GM18858 (cell line): ENCODE measurements around the gene PDE6D.
A peak's percentile ranks its signal among the peaks of the same experiment; 100 is the strongest.
"Not testable (repeated sequence)": the region's sequence is repeated elsewhere in the genome, so short reads cannot be mapped to it uniquely, and the experiment has no call there.

ENCODE experiments used
- ATAC-seq: cut with Tn5 transposase; IDR thresholded peaks from one replicate; pipeline ENCODE4 v1.9.1; 2021; ENCODE audit not compliant: unreplicated experiment

PDE6D gene

DNA sequence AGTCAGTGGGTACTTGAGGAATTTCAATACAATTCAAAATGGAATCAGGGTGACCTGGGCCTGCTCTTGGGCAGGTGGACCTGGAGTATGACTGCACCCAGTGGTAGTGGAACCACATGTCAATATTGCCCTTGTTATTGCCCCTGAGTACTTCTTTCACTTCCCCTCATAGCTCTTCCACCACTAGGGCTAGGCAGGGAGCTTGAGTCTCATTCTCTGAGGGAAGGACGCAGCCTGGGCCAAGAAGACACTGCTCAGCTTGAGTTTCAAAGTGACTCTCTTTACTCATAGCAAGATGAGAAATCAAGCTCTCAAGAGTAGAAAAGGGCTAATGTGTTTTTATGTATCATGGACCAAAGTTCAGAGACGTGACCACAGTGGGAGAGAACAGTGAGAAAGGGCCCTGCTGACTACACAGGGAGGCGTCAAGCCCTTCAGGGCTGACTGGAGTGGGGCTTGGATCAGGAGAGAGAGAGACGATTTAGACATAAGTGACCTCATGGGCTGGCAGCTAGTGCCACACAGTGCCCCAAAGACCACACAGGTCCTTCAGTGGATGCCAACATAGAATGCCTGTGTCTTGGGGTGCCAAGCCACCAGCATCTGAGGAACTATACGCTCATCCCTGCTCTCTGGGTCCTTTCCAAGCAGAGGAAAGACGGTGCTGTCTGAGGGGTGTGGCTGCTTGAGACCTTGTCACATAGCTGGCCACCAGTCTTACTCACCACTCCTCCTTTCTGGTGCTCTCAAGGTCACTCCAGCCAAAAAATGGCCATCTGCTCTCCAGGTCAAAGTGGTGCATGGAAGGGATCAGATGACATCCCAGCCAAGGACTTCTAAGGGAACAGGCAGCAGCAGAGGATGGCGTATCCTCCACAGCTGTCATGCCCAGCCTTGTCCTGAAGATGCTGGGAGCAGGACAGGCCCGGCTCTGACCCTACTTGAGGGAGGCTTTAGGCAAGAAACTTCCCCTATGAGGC is 59.8 kb downstream of the PDE6D start:
- ATAC-seq, result peak; percentile 67

- peak; percentile 3 for ATAC-seq
Observed at GRCh38 chr2:231720292-231720986, 60.6 kb downstream of the PDE6D start.

DNA sequence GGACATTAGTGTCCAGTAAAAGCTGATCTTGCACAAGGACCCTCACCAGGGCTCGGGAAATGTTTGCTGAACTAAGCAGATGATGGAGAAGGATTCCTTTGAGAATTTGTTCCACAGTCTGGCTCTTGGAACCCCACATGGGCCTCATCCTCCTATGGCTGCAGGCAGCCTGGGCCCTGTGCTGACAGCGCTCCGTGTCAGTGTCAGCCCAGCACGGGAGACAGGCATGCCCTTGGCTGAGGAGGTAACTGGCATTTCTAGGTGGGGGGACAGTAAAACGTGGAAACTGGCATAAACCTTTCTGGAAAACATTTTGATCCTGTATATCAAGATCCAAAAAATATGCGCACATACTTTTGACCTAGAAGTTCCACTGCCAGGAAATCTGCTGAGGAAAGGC is 62.3 kb downstream of the PDE6D start:
- no peak for ATAC-seq

DNA sequence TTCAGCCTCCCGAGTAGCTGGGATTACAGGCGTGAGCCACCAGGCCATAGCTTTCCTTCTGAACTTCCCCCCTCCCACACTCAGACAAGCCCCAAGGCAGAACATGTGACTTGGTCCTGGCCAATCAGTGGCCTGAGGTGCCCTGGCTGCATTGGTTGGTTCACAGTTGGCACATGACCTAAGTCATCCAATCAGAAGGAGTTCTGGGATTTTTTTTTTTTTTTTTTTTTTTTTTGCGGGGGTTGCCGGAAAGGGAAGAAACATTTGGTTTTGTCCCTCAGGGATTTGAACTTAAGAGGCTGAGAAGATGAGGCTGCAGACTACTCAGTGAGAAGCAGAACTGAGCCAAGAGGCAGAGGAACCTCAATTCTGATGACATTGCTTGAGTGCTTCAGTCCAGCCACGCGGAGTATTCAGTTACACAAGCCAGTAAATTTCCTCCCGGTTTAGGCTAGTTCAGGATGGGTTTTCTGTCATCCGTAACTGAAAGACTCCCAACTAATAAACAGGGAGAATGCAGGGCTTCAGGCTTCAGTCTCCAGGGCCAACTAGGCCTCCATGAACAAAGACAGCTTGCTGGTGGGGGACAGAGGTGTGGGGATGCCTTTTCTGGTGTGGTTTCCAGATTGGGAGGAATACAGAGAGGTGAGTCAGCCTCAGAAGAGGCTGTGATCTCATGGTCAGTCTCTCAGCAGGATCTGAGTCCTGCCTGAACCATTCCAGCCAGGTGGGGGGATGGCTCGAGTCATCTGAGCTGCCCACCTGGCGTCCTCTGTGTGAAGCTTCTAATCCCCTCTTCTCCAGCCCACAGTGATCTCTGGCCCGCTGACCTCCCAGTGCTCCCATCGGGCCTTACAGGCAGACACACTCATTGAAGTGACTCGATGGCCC is 63.6 kb downstream of the PDE6D start:
- no peak for ATAC-seq

GRCh38 chr2:231716666-231717280 is 64.3 kb downstream of the PDE6D start:
- no peak for ATAC-seq

GRCh38 chr2:231715988-231716616 is 65.0 kb downstream of the PDE6D start:
- no peak for ATAC-seq

GRCh38 chr2:231715499-231715837 is 65.6 kb downstream of the PDE6D start:
- ATAC-seq, result no peak

DNA sequence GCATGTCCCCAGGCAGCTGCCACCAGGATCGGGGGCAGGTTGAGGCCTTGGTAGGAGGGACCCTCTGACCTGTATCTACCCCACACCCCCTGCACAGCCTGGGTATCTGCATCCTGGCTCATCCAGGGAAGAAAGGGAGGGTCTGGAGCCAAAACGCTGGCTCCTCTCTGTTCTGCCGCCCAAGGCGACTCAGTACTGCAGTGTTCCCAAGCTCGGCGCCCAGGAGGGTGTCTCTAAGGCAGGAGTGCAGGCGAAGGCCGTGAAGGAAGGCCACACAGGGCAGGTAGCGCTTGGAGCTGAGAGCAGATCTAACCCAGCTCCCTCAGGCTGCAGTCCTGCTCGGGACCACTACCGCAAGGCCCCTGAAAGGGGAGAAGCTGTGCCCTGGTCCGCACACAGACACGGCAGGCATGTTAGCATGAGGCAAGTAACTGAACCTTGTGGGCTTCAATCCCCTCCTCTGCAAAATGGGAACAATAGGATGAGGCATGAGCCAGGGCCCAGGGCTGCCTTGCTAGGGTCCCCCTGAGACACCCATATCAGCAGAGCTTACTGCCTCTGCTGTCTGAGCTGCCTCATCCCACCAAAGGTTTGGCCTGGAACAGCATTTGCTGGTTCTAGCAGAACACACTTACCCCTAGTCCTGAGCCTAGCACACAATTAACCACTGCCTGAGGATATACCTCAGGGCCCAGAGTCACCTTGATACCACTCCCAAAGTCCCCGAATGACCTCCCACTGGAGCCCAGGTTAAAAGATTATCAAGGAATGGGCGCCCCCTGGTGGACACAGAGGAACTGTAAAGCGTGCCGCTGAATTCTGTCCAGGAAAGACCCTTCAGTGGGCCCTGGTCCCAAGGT is 66.2 kb downstream of the PDE6D start:
- ATAC-seq, result no peak

DNA sequence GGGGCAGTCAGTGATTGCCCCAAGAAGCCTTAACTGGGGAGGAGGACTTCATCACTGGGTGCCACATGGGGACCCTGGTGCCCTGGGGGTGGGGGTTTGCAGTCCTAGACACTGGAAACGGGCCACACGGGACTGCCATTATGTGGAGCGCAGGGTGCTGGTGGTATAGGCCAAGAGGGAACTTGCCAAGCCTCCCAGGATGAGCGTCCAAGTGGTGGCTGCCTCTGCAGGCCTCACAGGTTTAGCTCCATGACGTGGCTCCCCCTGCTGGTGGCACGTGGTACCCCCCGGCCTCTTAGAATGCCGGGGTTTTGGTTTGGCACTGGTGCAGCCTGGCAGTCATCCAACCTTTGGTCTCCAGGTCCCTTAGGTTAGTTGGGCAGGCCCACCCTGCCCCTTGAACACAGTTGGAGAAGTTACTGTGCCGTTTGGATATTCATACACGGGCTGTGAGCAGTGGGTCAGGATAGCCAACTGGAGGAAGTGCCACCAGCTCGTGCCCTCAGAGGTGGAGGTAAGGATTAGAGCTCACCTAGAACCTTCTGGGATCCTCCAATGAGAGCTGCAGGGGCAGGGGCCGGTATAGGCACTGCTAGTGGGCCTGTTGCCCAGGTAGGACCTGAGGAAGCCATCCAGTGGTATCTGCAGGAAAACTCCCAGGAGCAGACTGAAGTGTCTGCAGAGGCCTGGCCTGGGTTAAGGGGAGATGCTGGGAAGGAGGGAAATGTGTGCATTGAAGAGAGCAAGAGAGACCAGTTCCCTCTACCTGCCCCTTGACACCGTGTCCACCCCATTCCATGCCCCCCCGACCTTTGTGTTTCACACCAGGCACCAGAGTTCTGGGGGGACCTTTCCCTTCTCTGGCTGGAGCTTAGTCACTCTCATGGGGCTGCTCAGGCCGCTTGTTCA is 67.1 kb downstream of the PDE6D start:
- no peak for ATAC-seq

DNA sequence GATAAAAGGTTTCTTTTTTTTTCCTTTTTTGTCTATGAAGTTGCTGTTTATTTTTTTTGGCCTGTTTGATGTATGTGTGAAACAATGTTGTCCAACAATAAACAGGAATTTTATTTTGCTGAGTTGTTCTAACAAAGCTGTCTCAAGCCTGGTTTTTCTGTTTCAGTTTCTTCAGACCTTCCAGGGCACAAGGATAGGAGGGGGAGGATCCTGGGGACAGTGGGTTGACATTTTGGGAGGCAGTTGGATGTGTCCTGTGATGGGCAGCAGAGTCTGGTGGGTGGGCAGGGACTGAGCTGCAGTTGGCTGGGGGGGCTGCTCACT is 67.7 kb downstream of the PDE6D start:
- ATAC-seq, result not testable (repeated sequence)

- not testable (repeated sequence) for ATAC-seq
Observed at GRCh38 chr2:231712451-231713021, 68.5 kb downstream of the PDE6D start.

DNA sequence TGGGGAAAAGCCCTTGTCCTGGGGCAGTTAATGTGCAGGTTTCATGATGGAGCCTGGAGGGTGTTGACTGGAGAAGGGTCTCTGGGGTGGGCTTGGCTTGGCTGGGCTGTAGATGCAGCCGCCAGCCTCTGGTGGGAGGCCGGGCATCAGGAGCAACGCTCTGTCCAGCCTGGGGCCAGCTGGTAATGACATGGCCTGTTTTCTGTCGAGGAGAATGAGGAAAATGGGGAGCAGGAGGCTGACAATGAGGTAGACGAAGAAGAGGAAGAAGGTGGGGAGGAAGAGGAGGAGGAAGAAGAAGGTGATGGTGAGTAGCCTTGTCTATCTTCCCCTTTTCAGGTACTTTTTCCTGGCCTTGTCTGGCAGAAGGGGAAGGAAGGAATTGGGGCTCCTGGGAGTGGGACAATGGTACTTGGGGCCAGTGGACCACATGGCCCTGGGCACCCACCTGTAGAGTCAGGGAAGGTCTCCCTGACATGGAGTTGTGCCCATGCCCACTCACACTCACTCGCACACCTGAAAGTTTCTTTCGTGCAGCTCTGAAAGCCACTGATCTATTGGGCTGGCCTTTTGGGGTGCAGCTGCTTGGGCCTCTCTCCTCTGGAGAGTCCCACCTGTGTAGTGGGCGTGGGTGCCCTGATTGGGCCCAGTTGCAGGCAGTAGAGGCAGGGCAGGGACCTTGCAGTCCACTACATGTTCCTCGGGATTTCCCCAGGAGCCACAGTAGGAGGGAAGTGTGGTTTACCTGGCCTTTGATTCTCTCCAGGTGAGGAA is 69.2 kb downstream of the PDE6D start:
- no peak for ATAC-seq

GRCh38 chr2:231710799-231711676 is 70.0 kb downstream of the PDE6D start:
- no peak for ATAC-seq

GRCh38 chr2:231709981-231710798 is 70.9 kb downstream of the PDE6D start:
- ATAC-seq, result no peak

GRCh38 chr2:231709636-231709980 is 71.5 kb downstream of the PDE6D start:
- no peak for ATAC-seq
